ENCODE data around the gene SDHB.

SDHB gene

DNA sequence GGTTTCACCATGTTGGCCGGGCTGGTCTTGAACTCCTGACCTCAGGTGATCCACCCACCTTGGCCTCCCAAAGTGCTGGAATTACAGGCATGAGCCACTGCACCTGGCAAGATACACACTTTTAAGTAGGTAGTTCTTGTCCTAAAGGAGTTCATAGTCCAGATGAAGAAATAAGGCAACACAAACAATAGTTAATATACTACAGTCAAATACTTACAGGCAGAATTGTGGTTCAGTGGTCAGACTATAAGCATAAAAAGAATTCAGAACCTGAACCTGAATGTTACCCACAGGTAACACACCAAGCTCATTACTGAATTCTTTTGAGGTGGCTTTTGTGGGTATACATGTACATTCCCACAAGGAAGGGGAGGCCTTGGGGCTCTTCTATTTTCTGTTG, 1.8 kb downstream of the SDHB start:
- peaks cover 8% of the 10 kb centered on the region for H3K27me3 Mint-ChIP-seq (ENCODE audit: low read depth, poor library complexity)
- H3K4me3 Mint-ChIP-seq: peak overlapping the region; percentile 99
- TF ChIP-seq, protein P1, sequence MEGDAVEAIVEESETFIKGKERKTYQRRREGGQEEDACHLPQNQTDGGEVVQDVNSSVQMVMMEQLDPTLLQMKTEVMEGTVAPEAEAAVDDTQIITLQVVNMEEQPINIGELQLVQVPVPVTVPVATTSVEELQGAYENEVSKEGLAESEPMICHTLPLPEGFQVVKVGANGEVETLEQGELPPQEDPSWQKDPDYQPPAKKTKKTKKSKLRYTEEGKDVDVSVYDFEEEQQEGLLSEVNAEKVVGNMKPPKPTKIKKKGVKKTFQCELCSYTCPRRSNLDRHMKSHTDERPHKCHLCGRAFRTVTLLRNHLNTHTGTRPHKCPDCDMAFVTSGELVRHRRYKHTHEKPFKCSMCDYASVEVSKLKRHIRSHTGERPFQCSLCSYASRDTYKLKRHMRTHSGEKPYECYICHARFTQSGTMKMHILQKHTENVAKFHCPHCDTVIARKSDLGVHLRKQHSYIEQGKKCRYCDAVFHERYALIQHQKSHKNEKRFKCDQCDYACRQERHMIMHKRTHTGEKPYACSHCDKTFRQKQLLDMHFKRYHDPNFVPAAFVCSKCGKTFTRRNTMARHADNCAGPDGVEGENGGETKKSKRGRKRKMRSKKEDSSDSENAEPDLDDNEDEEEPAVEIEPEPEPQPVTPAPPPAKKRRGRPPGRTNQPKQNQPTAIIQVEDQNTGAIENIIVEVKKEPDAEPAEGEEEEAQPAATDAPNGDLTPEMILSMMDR (IDR thresholded peaks at IDR 0.05): no peak
- no peak overlapping the region for H3K27ac Mint-ChIP-seq
- no peaks in the 10 kb centered on the region for H3K36me3 Mint-ChIP-seq (ENCODE audit: low read depth)
- peaks cover 25% of the 10 kb centered on the region for H3K4me1 Mint-ChIP-seq
- H3K9me3 Mint-ChIP-seq: no peaks in the 10 kb centered on the region
- no peak for DNase-seq

DNA sequence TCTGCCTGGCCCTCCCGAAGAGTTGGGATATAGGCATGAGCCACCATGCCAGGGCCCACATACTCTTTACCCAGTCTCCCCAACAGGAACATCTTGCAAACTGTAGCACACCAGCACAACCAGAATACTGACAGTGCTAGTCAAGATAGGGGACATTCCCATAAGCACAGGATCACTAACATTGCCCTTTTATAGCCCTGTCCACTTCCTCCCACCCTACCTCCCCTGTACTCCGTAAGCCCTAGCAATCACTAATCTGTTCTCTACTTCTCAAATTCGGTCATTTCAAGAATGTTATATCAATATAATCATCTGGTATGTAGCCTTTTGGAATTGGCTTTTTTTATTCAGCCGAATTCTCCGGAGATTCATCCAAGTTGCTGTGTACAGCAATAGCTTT, 5.9 kb downstream of the SDHB start:
- no peaks in the 10 kb centered on the region for H3K27me3 Mint-ChIP-seq (ENCODE audit: low read depth, poor library complexity)
- peak overlapping the region; percentile 81 for H3K27ac Mint-ChIP-seq
- DNase-seq: no peak
- H3K4me1 Mint-ChIP-seq: peaks cover 21% of the 10 kb centered on the region
- TF ChIP-seq, protein P1 (IDR thresholded peaks at IDR 0.05): no peak
- peaks cover 18% of the 10 kb centered on the region for H3K36me3 Mint-ChIP-seq (ENCODE audit: low read depth)
- H3K9me3 Mint-ChIP-seq: no peaks in the 10 kb centered on the region
- no peak overlapping the region for H3K4me3 Mint-ChIP-seq

DNA sequence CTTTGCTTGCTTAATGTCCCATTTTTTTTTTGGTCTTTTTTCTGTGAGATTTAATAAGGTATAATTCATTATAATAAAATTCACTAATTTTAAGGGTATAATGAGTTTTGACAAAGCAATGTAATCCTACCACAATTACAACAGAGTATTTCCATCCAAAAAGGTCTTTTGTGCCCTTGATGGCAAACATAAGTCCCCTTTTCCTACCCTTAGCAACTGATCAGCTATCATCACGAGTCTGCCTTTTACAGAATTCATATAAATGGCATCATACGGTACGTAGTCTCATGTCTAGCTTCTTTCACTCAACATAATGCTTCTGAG, 7.5 kb downstream of the SDHB start:
- no peak overlapping the region for H3K27ac Mint-ChIP-seq
- no peaks in the 10 kb centered on the region for H3K9me3 Mint-ChIP-seq
- peaks cover 30% of the 10 kb centered on the region for H3K36me3 Mint-ChIP-seq (ENCODE audit: low read depth)
- H3K27me3 Mint-ChIP-seq (ENCODE audit: low read depth, poor library complexity): peaks cover 3% of the 10 kb centered on the region
- TF ChIP-seq, protein P1 (IDR thresholded peaks at IDR 0.05): no peak
- H3K4me1 Mint-ChIP-seq: peaks cover 13% of the 10 kb centered on the region
- no peak for DNase-seq
- H3K4me3 Mint-ChIP-seq: no peak overlapping the region

DNA sequence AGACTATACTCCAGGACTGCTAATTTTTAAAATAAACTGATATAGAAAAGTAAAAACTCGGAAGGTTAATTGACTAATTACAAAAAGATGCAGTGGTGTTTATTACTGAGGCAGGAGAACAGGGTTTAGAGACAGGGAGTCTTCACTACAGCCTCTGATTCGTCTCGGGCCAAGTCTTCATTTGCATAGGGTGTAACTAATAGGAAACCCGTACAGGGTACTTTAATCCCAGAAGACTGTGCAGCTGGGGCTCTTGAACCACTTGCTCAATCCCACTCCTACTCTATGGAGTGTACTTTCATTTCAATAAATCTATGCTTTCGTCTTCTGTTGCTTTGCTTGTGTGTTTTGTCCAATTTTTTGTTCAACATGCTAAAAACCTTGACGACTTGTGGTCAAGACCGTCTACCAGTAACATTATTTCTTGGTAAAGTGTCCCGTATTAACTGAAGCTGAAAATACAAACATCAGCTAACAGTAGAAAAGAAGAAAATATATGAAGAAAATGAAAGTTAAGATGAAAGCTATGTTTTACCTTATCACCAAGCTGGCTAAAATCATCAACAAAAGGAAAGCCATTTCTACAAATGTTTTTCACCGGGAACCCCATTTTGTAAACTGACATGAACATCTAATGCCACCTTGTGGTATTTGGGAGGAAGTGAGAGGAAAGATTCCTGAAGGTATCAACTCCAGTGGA, 8.0 kb downstream of the SDHB start:
- Mint-ChIP-seq H3K9me3 (no peaks in the 10 kb centered on the region), H3K36me3 (ENCODE audit: low read depth) (peaks cover 30% of the 10 kb centered on the region), H3K4me1 (peaks cover 13% of the 10 kb centered on the region), H3K4me3 (peak overlapping the region; percentile 24), H3K27ac (no peak overlapping the region), H3K27me3 (ENCODE audit: low read depth, poor library complexity) (peaks cover 3% of the 10 kb centered on the region)
- no peak for DNase-seq
- TF ChIP-seq, protein P1 (IDR thresholded peaks at IDR 0.05): peak; percentile 79

GRCh38 chr1:17045150-17045549, 8.7 kb downstream of the SDHB start:
- Mint-ChIP-seq H3K27ac (peak overlapping the region; percentile 15), H3K9me3 (no peaks in the 10 kb centered on the region), H3K4me1 (peaks cover 13% of the 10 kb centered on the region), H3K36me3 (ENCODE audit: low read depth) (peaks cover 34% of the 10 kb centered on the region), H3K4me3 (no peak overlapping the region), H3K27me3 (ENCODE audit: low read depth, poor library complexity) (peaks cover 3% of the 10 kb centered on the region)
- TF ChIP-seq, protein P1 (IDR thresholded peaks at IDR 0.05): no peak
- no peak for DNase-seq

DNA sequence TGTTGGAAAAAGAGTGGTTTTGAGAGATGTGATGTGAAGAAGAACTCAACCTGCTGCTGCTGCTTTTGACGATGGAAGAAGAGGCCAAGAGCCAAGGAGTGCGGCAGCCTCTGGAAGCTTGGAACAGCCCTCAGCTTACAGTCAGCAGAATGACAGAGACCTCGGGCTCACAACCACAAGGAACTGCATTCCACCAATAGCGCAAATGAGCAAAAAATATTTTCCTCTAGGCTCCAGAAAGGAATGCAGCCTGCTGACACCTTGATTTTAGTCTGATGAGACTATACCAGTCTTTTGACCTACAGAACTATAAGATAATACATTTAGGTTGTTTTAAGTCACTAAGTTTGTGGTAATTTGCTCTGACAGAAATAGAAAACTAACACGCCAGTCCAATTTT, 10.2 kb downstream of the SDHB start:
- H3K4me1 Mint-ChIP-seq: peaks cover 13% of the 10 kb centered on the region
- H3K27ac Mint-ChIP-seq: no peak overlapping the region

More for the DNA sequence above, 10.2 kb downstream of the SDHB start:
- no peak overlapping the region for H3K4me3 Mint-ChIP-seq
- TF ChIP-seq, protein P1 (IDR thresholded peaks at IDR 0.05): no peak
- H3K36me3 Mint-ChIP-seq (ENCODE audit: low read depth): peaks cover 39% of the 10 kb centered on the region
- peaks cover 3% of the 10 kb centered on the region for H3K27me3 Mint-ChIP-seq (ENCODE audit: low read depth, poor library complexity)
- H3K9me3 Mint-ChIP-seq: no peaks in the 10 kb centered on the region
- DNase-seq: no peak

All from nephron progenitor cell (in vitro differentiated cells).